ENCODE results near the gene ZBTB9.

ZBTB9 gene, protein sequence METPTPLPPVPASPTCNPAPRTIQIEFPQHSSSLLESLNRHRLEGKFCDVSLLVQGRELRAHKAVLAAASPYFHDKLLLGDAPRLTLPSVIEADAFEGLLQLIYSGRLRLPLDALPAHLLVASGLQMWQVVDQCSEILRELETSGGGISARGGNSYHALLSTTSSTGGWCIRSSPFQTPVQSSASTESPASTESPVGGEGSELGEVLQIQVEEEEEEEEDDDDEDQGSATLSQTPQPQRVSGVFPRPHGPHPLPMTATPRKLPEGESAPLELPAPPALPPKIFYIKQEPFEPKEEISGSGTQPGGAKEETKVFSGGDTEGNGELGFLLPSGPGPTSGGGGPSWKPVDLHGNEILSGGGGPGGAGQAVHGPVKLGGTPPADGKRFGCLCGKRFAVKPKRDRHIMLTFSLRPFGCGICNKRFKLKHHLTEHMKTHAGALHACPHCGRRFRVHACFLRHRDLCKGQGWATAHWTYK

DNA sequence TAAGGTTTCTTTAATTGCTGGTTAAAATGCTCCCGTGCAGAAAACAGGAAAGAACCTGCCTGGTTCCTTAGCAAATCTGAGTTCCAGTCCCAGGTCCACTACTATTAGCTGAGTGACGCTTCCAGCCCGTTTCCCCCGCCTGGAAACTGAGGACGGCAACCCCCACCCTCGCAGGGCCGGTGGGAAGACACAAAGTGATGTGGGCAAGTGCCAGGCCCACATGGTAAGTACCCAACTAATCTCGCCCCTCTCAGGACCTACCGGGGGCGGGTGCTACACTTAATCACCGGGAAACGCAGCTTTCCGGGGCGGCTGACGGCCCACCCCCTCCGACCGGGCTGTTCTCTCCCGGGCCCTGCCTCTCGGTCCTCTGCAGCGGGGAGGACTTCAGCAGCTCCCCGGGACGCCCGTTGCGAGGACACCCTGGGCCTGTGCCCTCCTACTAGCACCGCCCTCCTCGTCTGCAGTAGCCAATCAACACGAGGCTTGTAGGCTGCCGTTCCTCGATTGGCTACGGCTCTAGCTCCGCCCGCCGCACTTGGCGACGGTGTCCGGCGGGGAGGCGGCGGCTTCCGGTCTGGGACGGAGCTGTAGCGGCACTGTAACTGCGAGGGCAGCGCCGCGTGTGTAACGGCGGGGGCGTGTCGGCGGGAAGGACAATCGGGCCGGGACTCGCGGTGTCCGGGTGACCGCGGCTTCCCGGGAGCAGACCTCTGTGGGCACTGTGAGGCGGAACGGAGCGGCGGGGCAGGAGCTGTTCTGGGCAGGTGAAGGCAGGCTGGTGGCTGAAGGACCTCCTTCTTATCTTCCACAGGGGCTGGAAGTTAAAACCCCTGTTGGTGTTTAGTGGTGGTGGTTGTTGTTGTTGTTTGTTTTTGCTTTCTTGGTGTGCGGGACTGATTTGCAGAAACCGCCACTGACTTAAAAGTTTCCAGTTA lies at the start of gene ZBTB9:
Gene ZBTB9, plus strand, starts transcription at position 568 of the 938 bp plus-strand sequence. CDS start 525 bp downstream, outside the sequence.
- ATAC-seq, result peak; percentile 99
- Mint-ChIP-seq H3K27ac (peak within 1 kb of the TSS; percentile 93 to 95), H3K4me3 (peak within 1 kb of the TSS; percentile 93 to 97), H3K4me1 (peaks cover 54% of the 10 kb centered on the region), H3K27me3 (no peaks in the 10 kb centered on the region), H3K9me3 (no peaks in the 10 kb centered on the region)
- peak; percentile 92 to 96 for DNase-seq

DNA sequence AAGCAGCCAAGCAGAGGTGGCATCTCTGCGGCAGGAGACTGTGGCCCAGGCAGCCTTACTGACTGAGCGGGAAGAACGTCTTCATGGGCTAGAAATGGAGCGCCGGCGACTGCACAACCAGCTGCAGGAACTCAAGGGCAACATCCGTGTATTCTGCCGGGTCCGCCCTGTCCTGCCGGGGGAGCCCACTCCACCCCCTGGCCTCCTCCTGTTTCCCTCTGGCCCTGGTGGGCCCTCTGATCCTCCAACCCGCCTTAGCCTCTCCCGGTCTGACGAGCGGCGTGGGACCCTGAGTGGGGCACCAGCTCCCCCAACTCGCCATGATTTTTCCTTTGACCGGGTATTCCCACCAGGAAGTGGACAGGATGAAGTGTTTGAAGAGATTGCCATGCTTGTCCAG lies 49.5 kb upstream of the ZBTB9 start:
- Mint-ChIP-seq H3K27ac (no peak overlapping the region), H3K27me3 (no peaks in the 10 kb centered on the region), H3K4me3 (no peak overlapping the region), H3K9me3 (no peaks in the 10 kb centered on the region), H3K4me1 (peaks cover 12% of the 10 kb centered on the region)
- DNase-seq (no peak), ATAC-seq (no peak)

DNA sequence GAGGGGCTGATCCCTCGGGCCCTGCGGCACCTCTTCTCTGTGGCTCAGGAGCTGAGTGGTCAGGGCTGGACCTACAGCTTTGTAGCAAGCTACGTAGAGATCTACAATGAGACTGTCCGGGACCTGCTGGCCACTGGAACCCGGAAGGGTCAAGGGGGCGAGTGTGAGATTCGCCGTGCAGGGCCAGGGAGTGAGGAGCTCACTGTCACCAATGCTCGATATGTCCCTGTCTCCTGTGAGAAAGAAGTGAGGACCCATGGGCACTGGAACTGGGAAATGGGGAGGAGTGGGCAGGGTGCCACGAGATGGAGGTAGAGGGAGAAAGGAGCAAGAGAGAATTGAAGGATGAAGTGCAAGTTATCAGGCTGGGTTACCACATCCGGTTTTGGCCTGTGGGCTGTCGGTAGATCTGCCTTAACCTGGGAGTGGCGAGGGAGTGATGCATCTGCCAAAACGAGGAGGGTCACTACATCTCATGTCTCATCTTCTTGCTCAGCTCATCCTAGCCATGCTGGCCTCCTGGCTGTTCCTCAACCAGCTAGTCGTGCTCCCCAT lies 48.9 kb upstream of the ZBTB9 start:
- Mint-ChIP-seq H3K9me3 (no peaks in the 10 kb centered on the region), H3K27ac (peak overlapping the region in 1 of 2 donors; percentile 50), H3K4me3 (no peak overlapping the region), H3K4me1 (peaks cover 15% of the 10 kb centered on the region), H3K27me3 (no peaks in the 10 kb centered on the region)
- DNase-seq (no peak), ATAC-seq (no peak)

DNA sequence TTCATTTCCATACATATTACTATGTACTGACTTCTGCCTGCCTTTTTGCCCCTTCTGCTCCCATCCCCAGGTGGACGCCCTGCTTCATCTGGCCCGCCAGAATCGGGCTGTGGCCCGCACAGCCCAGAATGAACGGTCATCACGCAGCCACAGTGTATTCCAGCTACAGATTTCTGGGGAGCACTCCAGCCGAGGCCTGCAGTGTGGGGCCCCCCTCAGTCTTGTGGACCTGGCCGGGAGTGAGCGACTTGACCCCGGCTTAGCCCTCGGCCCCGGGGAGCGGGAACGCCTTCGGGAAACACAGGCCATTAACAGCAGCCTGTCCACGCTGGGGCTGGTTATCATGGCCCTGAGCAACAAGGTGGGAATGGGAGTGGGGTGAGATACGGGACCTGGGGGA lies 48.2 kb upstream of the ZBTB9 start:
- Mint-ChIP-seq H3K27me3 (no peaks in the 10 kb centered on the region), H3K27ac (no peak overlapping the region), H3K9me3 (no peaks in the 10 kb centered on the region), H3K4me1 (peaks cover 15% of the 10 kb centered on the region), H3K4me3 (no peak overlapping the region)
- DNase-seq (no peak), ATAC-seq (no peak)

DNA sequence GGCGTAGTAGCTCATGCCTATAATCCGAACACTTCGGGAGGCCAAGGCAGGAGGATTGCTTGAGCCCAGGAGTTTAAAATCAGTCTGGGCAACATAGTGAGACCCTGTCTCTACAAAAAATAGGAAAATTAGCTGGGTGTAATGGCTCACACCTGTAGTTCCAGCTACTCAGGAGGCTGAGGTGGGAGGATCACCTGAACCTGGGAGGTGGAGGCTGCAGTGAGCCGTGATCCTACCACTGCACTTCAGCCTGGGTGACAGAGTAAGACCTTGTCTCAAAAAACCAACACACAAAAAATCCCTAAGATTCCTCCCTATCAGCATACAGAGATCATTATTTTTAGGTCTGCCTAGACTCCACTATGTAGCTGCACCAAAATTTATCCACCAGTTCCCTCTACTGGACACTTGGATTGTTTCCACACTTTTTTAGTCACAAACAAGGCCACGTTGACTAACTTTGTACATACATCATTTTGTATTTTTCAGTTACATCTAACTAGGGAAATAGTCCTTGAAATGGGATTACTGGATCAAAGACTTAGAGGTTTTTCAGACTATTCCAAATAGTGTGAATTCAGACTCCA lies 47.2 kb upstream of the ZBTB9 start:
- DNase-seq (no peak), ATAC-seq (no peak)
- Mint-ChIP-seq H3K9me3 (no peaks in the 10 kb centered on the region), H3K27ac (no peak overlapping the region), H3K27me3 (no peaks in the 10 kb centered on the region), H3K4me1 (peaks cover 24% of the 10 kb centered on the region), H3K4me3 (no peak overlapping the region)

DNA sequence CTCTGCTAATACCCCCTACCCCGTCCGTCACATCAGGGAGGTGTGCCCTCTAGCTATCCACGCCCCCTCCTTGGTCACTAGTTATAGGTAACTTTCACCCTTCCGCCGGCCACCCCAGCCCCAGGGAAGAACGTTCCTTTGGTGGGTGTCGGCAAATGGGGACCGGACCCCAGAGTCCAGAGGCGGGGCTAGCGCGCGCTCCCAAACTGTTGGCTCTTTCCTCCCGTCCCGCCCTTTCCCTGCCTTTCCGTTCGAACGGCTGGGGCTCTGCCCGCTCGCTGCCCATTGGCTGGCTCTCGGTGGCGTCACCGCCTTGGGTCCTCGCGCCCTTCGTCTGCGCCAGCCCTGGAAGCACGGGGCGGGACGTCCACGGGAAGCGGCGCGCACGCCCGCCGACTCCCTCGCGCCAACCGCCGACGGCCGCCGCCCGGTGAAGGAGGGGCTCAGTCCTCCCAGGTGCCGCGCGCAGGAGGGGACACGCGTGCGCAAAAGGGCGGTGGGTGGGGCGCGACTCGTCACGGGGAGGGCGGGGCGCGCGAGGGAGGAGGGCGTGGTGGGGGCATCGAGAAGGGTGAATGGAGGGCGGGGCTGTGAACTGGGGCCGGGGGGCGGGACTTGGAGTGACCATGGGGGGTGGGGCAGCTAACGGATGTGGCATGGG lies 44.2 kb upstream of the ZBTB9 start:
- peak overlapping the region; percentile 76 to 90 for H3K4me3 Mint-ChIP-seq
- peak; percentile 97 to 98 for DNase-seq
- no peaks in the 10 kb centered on the region for H3K9me3 Mint-ChIP-seq
- no peaks in the 10 kb centered on the region for H3K27me3 Mint-ChIP-seq
- H3K27ac Mint-ChIP-seq, result peak overlapping the region; percentile 95
- H3K4me1 Mint-ChIP-seq, result peaks cover 53% of the 10 kb centered on the region
- ATAC-seq, result peak; percentile 86

DNA sequence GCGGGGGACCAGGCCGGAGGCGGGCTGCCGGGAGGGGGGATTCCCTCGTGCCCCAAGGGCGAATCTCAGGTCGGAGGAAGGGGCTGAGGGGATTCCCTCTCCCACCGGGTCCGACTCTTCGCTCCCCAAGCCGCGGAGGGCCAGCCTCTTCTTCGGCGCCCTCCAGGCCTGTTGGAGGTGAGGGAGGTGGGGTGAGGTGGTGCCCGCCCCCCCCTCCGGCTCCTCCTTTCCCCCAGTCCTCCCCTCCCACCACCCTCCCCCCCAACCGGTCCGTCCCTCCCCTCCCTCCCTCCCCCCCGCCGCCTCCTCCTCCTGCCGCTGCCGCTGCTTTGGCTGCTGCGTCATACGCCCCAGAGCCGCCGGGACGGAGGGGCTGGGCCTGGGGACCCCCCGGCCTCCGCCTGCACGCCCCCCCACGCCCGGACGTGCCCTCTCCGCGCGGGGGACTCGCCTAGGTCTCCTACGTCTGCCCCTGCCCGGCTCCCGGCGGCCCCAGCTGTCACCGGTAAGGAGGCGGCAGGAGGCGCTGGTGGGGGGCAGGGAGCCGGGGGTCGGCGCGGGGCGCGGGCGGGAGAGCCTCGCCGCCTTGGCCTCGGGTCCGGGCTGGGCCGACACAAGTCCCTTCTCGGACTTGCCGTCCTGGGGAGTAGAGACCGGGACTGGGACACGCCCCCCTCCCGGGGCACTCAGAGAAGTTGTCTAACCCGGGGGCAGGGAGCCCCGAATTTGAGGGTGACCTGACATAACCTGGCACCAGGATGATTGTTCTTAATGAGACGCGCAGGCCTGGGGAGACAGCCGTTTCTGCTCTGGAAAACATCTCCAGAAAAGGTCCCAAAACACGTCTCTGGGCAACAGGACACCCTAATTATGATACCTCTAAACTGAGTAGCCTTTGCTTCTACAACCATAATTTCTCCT lies 43.4 kb upstream of the ZBTB9 start, which contains the start of gene PHF1:
Gene PHF1, plus strand, starts transcription at position 304 of the 921 bp plus-strand sequence. CDS start 1,250 bp downstream, outside the sequence.
- peak within 1 kb of the TSS; percentile 95 for H3K27ac Mint-ChIP-seq
- peak; percentile 67 for ATAC-seq
- DNase-seq, result peak; percentile 91 to 93
- peak within 1 kb of the TSS; percentile 80 to 90 for H3K4me3 Mint-ChIP-seq
- H3K9me3 Mint-ChIP-seq, result no peaks in the 10 kb centered on the region
- H3K4me1 Mint-ChIP-seq, result peaks cover 61% of the 10 kb centered on the region
- no peaks in the 10 kb centered on the region for H3K27me3 Mint-ChIP-seq

DNA sequence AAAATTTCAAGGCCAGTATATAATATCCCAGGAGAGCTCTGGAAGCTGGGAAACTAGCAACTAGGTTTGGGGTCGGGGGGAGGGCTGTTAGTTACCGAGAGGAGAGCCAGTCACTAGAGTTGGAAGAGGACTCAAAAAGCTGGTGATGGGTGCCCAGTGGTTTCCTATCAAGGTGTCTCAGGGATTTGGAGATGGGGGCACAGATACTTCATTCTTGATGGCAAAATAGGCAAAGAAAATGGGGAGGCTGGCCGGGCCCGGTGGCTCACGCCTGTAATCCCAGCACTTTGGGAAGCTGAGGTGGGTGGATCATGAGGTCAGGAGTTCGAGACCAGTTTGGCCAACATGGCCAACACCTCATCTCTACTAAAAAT lies 42.8 kb upstream of the ZBTB9 start:
- H3K4me3 Mint-ChIP-seq, result peak overlapping the region; percentile 80 to 81
- H3K27me3 Mint-ChIP-seq, result no peaks in the 10 kb centered on the region
- H3K27ac Mint-ChIP-seq, result peak overlapping the region; percentile 70 to 74
- DNase-seq (no peak), ATAC-seq (no peak)
- H3K9me3 Mint-ChIP-seq, result no peaks in the 10 kb centered on the region
- peaks cover 67% of the 10 kb centered on the region for H3K4me1 Mint-ChIP-seq

DNA sequence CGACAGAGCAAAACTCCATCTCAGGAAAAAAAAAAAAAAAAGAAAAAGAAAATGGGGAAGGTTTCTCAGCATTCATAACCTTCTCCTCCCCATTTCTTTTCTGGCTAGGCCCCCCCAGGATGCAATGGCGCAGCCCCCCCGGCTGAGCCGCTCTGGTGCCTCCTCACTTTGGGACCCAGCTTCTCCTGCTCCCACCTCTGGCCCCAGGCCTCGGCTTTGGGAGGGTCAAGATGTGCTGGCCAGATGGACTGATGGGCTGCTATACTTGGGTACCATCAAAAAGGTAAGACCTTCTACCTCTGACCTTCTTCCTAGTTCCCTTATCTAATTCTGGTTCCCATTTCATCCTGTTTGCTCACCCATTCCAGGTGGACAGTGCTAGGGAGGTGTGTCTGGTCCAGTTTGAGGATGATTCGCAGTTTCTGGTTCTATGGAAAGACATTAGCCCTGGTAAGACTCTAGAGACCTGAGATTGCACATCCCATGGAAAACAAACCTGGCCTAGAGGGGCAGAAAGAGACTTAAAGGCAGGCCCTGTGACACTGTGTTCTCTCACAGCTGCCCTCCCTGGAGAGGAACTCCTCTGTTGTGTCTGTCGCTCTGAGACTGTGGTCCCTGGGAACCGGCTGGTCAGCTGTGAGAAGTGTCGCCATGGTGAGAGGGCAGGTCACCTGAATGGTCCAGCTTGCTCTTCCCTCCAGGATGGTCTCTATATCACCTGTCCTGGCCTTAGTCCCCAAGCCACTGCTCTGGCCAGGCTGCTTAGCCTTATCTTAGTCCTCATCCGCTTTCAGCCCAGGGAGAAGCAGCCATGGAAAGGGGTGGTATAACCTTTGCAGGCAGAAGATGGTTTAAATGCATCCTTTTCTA lies 42.0 kb upstream of the ZBTB9 start:
- DNase-seq (no peak), ATAC-seq (no peak)
- H3K9me3 Mint-ChIP-seq, result no peaks in the 10 kb centered on the region
- H3K27me3 Mint-ChIP-seq, result no peaks in the 10 kb centered on the region
- peak overlapping the region; percentile 28 to 80 for H3K4me3 Mint-ChIP-seq
- no peak overlapping the region for H3K27ac Mint-ChIP-seq
- peaks cover 72% of the 10 kb centered on the region for H3K4me1 Mint-ChIP-seq

DNA sequence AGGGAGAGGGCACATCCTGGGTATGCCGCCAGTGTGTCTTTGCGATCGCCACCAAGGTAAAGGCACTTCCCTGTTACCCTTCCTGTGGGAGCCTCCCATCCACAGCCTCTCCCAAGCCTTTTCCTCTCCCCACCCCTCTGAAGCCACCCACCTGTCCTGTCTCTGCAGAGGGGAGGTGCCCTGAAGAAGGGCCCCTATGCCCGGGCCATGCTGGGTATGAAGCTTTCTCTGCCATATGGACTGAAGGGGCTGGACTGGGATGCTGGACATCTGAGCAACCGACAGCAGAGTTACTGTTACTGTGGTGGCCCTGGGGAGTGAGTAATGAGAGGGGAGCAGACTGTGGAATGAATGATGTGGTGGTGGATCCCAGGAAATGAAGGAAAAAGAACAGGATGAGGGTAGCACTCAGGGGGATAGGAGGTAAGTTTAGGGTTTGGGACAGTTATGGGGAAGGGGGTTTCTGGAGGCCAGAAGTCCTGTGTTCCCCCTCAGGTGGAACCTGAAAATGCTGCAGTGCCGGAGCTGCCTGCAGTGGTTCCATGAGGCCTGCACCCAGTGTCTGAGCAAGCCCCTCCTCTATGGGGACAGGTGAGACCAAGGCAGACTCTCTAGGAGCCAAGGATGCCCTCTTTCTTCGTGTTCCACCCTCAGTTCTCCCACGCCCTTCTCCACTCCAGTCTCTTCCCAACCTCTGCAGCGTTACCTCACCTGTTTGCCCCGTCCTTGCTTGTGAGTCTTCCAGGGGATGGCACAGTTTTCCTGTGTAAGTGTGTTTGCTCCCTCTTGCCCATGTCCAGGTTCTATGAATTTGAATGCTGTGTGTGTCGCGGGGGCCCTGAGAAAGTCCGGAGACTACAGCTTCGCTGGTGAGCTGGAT lies 40.9 kb upstream of the ZBTB9 start:
- DNase-seq (no peak), ATAC-seq (no peak)
- Mint-ChIP-seq H3K4me3 (peak overlapping the region in 1 of 2 donors; percentile 1), H3K27ac (peak overlapping the region; percentile 50 to 55), H3K27me3 (no peaks in the 10 kb centered on the region), H3K4me1 (peaks cover 76% of the 10 kb centered on the region), H3K9me3 (no peaks in the 10 kb centered on the region)

DNA sequence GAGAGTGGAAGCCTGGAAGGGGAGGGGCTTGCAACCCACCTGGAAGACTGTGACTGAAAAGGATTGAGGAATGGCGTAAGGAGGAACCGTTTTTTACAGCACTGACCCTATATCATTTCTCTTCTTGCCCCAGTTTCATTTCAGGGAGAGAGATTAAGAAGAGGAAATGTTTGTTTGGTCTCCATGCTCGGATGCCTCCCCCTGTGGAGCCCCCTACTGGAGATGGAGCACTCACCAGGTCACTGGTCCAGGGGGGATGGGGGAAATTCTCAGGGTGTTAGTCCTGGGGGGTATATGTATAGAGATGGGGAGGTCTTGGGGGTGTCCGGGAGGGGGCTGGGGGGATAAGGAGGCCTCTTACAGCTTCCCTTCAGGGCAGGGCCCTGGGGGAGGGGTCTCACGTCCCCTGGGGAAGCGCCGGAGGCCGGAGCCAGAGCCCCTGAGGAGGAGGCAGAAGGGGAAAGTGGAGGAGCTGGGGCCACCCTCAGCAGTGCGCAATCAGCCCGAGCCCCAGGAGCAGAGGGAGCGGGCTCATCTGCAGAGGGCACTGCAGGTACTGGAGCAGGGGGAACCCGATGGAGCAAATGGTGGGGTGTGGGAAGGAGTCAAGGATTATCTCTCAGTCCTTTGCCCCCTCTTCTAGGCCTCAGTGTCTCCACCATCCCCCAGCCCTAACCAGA lies 39.6 kb upstream of the ZBTB9 start:
- H3K9me3 Mint-ChIP-seq, result no peaks in the 10 kb centered on the region
- H3K27ac Mint-ChIP-seq, result peak overlapping the region in 1 of 2 donors; percentile 99
- DNase-seq (no peak), ATAC-seq (no peak)
- no peaks in the 10 kb centered on the region for H3K27me3 Mint-ChIP-seq
- peaks cover 78% of the 10 kb centered on the region for H3K4me1 Mint-ChIP-seq
- no peak overlapping the region for H3K4me3 Mint-ChIP-seq

DNA sequence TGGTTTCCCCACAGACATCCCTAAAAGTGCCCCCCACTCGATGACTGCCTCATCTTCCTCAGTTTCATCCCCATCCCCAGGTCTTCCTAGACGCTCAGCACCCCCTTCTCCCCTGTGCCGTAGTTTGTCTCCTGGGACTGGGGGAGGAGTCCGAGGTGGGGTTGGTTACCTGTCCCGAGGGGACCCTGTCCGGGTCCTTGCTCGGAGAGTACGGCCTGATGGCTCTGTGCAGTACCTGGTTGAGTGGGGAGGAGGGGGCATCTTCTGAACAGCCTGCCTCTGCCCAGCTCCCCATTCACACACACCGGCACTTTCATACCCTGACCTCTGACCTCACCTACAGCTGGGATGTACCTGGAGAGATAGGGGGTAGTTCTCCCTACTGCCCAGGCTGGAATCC lies 38.5 kb upstream of the ZBTB9 start:
- H3K27me3 Mint-ChIP-seq, result no peaks in the 10 kb centered on the region
- H3K9me3 Mint-ChIP-seq, result no peaks in the 10 kb centered on the region
- ATAC-seq (no peak), DNase-seq (no peak)
- H3K4me1 Mint-ChIP-seq, result peaks cover 74% of the 10 kb centered on the region
- H3K27ac Mint-ChIP-seq, result peak overlapping the region; percentile 89 to 99
- peak overlapping the region; percentile 94 to 96 for H3K4me3 Mint-ChIP-seq

Measured in stimulated activated naive CD8-positive, alpha-beta T cell treated with anti-CD3 and anti-CD28 coated beads, Interleukin-15, amount 100 ng/mL, for 72 hours (primary cell).